Thoracic aorta (tissue), 2 donors: Measurements from ENCODE around the gene PRSS38. TPM values are rescaled to one million over a fixed set of nuclear protein-coding genes. Genes with fewer than 3 reads are reported as not detected.
"Not testable (repeated sequence)": the region's sequence is repeated elsewhere in the genome, so short reads cannot be mapped to it uniquely, and the experiment has no call there.

Experiments used
- ATAC-seq: fragments of 150-250 bp; one replicate; pipeline ENCODE4 v1.8.0; 2017; ENCODE audit warnings: low read depth; ENCODE audit not compliant: insufficient number of reproducible peaks, low FRiP score
- DNase-seq: peaks from one replicate; pipeline ENCODE4 v3.0.0-alpha.2; 2020; ENCODE audit warnings: low spot score
- H3K27ac ChIP-seq, 2 donors: fragments of 200-600 bp; sonication (generic); 1 replicate in 1 of 2; 2 replicates in 1 of 2; pipeline ENCODE4 v1.5.1; 2016; ENCODE audit warnings: mild to moderate bottlenecking in 2 of 2, moderate library complexity in 2 of 2
- H3K27me3 ChIP-seq: fragments of 200-600 bp; sonication (generic); replicated peaks from 2 replicates; pipeline ENCODE4 v1.6.0; 2016; ENCODE audit warnings: mild to moderate bottlenecking; ENCODE audit not compliant: insufficient read depth
- H3K36me3 ChIP-seq: fragments of 200-600 bp; sonication (generic); one replicate; pipeline ENCODE4 v1.5.1; 2016
- H3K4me1 ChIP-seq, 2 donors: fragments of 200-600 bp; sonication (generic); 1 replicate in 1 of 2; 2 replicates in 1 of 2; pipeline versions ENCODE4 v1.5.1 to v1.6.0; 2016; ENCODE audit warnings: low read depth in 2 of 2, mild to moderate bottlenecking in 1 of 2; ENCODE audit not compliant: control insufficient read depth in 1 of 2
- H3K4me3 ChIP-seq: fragments of 200-600 bp; sonication (generic); 2 replicates; pipeline ENCODE4 v1.5.1; 2016; ENCODE audit warnings: mild to moderate bottlenecking
- H3K9me3 ChIP-seq: fragments of 200-600 bp; sonication (generic); 2 replicates; pipeline ENCODE4 v1.5.1; 2016
- total RNA-seq, 2 donors: library from RNA; depleted of rRNA; stranded (reverse); fragments of >200 nt; gene quantifications; one replicate each; pipeline versions ENCODE4 v1.1.0 to v1.2.3, GENCODE V29; 2016
- TF ChIP-seq, protein P1 (sequence below): fragments of 200-600 bp; sonication (generic); IDR thresholded peaks from one replicate; pipeline ENCODE4 v1.5.1; 2019; ENCODE audit warnings: antibody characterized with exemption

Gene PRSS38
- total RNA-seq, 2 donors from 2014 or later, result not detected

DNA sequence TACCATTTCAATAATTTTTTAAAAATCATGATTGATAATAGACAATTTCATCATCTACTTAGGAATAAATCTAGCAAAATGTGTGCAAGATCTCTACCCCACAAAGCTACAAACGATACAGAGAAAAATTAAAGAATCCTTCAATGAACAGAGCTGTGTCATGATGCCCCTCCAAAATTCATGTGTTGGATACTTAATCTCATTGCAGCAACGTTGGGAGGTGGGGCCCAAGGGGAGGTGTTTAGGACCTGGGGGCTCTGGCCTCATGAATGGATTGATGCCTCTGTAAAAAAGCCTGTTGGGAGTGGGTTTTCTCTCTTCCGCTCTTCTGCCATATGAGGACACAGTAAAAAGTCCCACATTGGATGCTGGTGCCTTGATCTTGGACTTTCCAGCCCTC is 54.9 kb downstream of the PRSS38 start:
- no peak overlapping the region for H3K27ac ChIP-seq
- no peaks in the 10 kb centered on the region for H3K4me1 ChIP-seq
- no peaks in the 10 kb centered on the region for H3K36me3 ChIP-seq
- no peaks in the 10 kb centered on the region for H3K9me3 ChIP-seq
- DNase-seq, result no peak
- ATAC-seq, result no peak
- H3K27me3 ChIP-seq, result no peaks in the 10 kb centered on the region
- TF ChIP-seq, protein P1, sequence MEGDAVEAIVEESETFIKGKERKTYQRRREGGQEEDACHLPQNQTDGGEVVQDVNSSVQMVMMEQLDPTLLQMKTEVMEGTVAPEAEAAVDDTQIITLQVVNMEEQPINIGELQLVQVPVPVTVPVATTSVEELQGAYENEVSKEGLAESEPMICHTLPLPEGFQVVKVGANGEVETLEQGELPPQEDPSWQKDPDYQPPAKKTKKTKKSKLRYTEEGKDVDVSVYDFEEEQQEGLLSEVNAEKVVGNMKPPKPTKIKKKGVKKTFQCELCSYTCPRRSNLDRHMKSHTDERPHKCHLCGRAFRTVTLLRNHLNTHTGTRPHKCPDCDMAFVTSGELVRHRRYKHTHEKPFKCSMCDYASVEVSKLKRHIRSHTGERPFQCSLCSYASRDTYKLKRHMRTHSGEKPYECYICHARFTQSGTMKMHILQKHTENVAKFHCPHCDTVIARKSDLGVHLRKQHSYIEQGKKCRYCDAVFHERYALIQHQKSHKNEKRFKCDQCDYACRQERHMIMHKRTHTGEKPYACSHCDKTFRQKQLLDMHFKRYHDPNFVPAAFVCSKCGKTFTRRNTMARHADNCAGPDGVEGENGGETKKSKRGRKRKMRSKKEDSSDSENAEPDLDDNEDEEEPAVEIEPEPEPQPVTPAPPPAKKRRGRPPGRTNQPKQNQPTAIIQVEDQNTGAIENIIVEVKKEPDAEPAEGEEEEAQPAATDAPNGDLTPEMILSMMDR, result no peak
- no peak overlapping the region for H3K4me3 ChIP-seq

GRCh38 chr1:227871892-227872291 is 56.4 kb downstream of the PRSS38 start:
- H3K36me3 ChIP-seq, H3K4me1 ChIP-seq, ATAC-seq, H3K9me3 ChIP-seq, DNase-seq, H3K27ac ChIP-seq, H3K4me3 ChIP-seq, H3K27me3 ChIP-seq: not testable (repeated sequence)

GRCh38 chr1:227877810-227878209 is 62.3 kb downstream of the PRSS38 start:
- DNase-seq, H3K4me1 ChIP-seq, H3K27me3 ChIP-seq, ATAC-seq, H3K36me3 ChIP-seq, H3K9me3 ChIP-seq, H3K4me3 ChIP-seq, H3K27ac ChIP-seq: not testable (repeated sequence)

GRCh38 chr1:227880342-227880924 is 65.0 kb downstream of the PRSS38 start:
- Histone ChIP-seq H3K36me3 (no peaks in the 10 kb centered on the region), H3K27me3 (no peaks in the 10 kb centered on the region), H3K4me3 (no peak overlapping the region), H3K9me3 (no peaks in the 10 kb centered on the region), H3K27ac (no peak overlapping the region), H3K4me1 (peaks cover 0 to 2% of the 10 kb centered on the region in 2 donors)
- no peak for DNase-seq
- TF ChIP-seq, protein P1, result no peak
- no peak for ATAC-seq

- ATAC-seq, result no peak
These were observed 67.6 kb downstream of the PRSS38 start for GRCh38 chr1:227883073-227883520.

DNA sequence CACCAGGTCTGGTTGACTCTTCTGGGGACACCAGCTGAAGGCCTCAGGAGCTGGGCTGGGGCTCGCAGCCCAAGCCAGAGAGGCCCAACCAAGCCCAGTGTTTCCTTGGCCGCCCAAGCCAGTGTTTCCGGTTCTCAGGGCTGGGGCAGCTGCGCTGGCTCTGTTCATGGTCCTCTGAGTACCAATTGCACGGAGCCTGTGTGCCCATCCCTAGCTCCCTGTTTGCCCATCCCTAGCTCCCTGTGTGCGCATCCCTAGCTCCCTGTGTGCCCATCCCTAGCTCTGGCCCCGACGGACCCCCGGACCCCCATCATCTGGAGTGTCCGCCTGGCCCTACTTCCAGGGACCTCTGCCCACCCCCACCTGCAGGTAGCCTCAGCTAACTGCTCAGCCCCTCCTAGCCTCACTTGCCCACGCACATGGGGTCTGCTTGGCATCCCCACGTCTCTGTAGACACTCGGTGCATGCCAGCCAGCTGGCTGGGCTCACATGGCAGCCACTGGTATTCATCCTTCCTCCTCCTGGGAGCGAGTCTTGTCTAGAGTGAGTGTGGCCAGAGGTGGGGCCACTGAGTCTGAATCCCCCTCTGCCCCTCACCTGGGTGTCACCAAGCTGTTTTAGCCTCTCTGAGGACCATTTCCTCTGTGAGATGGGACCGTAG is 68.3 kb downstream of the PRSS38 start:
- ATAC-seq, result no peak
- DNase-seq, result no peak
- H3K36me3 ChIP-seq, result no peaks in the 10 kb centered on the region
- H3K9me3 ChIP-seq, result no peaks in the 10 kb centered on the region
- H3K4me3 ChIP-seq, result no peak overlapping the region
- H3K27ac ChIP-seq, result no peak overlapping the region
- peaks cover 7 to 19% of the 10 kb centered on the region in 2 donors for H3K4me1 ChIP-seq
- TF ChIP-seq, protein P1, result no peak
- no peaks in the 10 kb centered on the region for H3K27me3 ChIP-seq

More at GRCh38 chr1:227883073-227883520, 67.6 kb downstream of the PRSS38 start:
- H3K27ac ChIP-seq, result no peak overlapping the region
- no peaks in the 10 kb centered on the region for H3K9me3 ChIP-seq
- TF ChIP-seq, protein P1, result no peak
- peaks cover 7 to 19% of the 10 kb centered on the region in 2 donors for H3K4me1 ChIP-seq
- no peak overlapping the region for H3K4me3 ChIP-seq
- no peaks in the 10 kb centered on the region for H3K27me3 ChIP-seq
- DNase-seq, result no peak
- no peaks in the 10 kb centered on the region for H3K36me3 ChIP-seq
